ENCODE data around the gene SRP9.

SRP9 gene

GRCh38 chr1:225777583-225778336 lies at the start of gene SRP9:
SRP9 (plus strand) TSS chr1:225777826; CDS start chr1:225777941, 115 bp downstream.
- FAIRE-seq (peak; percentile 93), DNase-seq (ENCODE audit: low spot score) (peak; percentile 97)

GRCh38 chr1:225731491-225731890 lies 46.1 kb upstream of the SRP9 start:
- FAIRE-seq (no peak), DNase-seq (ENCODE audit: low spot score) (peak; percentile 48)

GRCh38 chr1:225733254-225733653 lies 44.4 kb upstream of the SRP9 start:
- FAIRE-seq (no peak), DNase-seq (ENCODE audit: low spot score) (no peak)

GRCh38 chr1:225735252-225736149 lies 42.1 kb upstream of the SRP9 start:
- DNase-seq (ENCODE audit: low spot score) = peak; percentile 100
- FAIRE-seq = peak; percentile 97

- DNase-seq (ENCODE audit: low spot score) = no peak
- FAIRE-seq = no peak
Measured at GRCh38 chr1:225736437-225737098, 41.1 kb upstream of the SRP9 start.

- DNase-seq (ENCODE audit: low spot score) (peak; percentile 11), FAIRE-seq (no peak)
Measured at GRCh38 chr1:225737161-225737560, 40.5 kb upstream of the SRP9 start.

GRCh38 chr1:225737866-225738265 lies 39.8 kb upstream of the SRP9 start:
- DNase-seq (ENCODE audit: low spot score) = no peak
- no peak for FAIRE-seq

GRCh38 chr1:225738763-225739162 lies 38.9 kb upstream of the SRP9 start:
- FAIRE-seq = no peak
- DNase-seq (ENCODE audit: low spot score) = no peak

GRCh38 chr1:225739542-225740107 lies 38.0 kb upstream of the SRP9 start:
- DNase-seq (ENCODE audit: low spot score) (no peak), FAIRE-seq (no peak)

GRCh38 chr1:225744745-225745144 lies 32.9 kb upstream of the SRP9 start:
- FAIRE-seq = no peak
- no peak for DNase-seq (ENCODE audit: low spot score)

- FAIRE-seq = no peak
- no peak for DNase-seq (ENCODE audit: low spot score)
Measured at GRCh38 chr1:225745273-225745672, 32.4 kb upstream of the SRP9 start.

- FAIRE-seq = peak; percentile 89
Measured at GRCh38 chr1:225746361-225747179, 31.1 kb upstream of the SRP9 start.

GRCh38 chr1:225747566-225747965 lies 30.1 kb upstream of the SRP9 start:
- DNase-seq (ENCODE audit: low spot score) (peak; percentile 73), FAIRE-seq (peak; percentile 81)

More at GRCh38 chr1:225746361-225747179, 31.1 kb upstream of the SRP9 start:
- peak; percentile 93 for DNase-seq (ENCODE audit: low spot score)

- DNase-seq (ENCODE audit: low spot score) (no peak), FAIRE-seq (no peak)
Measured at GRCh38 chr1:225748529-225748928, 29.1 kb upstream of the SRP9 start.

- FAIRE-seq (no peak), DNase-seq (ENCODE audit: low spot score) (no peak)
Measured at GRCh38 chr1:225749706-225750105, 27.9 kb upstream of the SRP9 start.

- no peak for DNase-seq (ENCODE audit: low spot score)
- FAIRE-seq = no peak
Measured at GRCh38 chr1:225750420-225750819, 27.2 kb upstream of the SRP9 start.

GRCh38 chr1:225750875-225751824 lies 26.5 kb upstream of the SRP9 start:
- no peak for FAIRE-seq
- DNase-seq (ENCODE audit: low spot score) = no peak

GRCh38 chr1:225752245-225752644 lies 25.4 kb upstream of the SRP9 start:
- DNase-seq (ENCODE audit: low spot score) (no peak), FAIRE-seq (no peak)

GRCh38 chr1:225754940-225755641 lies 22.5 kb upstream of the SRP9 start:
- DNase-seq (ENCODE audit: low spot score) = peak; percentile 87
- FAIRE-seq = peak; percentile 93

Measured in RCC 7860 (cell line).